ENCODE results near the gene ZFYVE28.

ZFYVE28 gene

DNA sequence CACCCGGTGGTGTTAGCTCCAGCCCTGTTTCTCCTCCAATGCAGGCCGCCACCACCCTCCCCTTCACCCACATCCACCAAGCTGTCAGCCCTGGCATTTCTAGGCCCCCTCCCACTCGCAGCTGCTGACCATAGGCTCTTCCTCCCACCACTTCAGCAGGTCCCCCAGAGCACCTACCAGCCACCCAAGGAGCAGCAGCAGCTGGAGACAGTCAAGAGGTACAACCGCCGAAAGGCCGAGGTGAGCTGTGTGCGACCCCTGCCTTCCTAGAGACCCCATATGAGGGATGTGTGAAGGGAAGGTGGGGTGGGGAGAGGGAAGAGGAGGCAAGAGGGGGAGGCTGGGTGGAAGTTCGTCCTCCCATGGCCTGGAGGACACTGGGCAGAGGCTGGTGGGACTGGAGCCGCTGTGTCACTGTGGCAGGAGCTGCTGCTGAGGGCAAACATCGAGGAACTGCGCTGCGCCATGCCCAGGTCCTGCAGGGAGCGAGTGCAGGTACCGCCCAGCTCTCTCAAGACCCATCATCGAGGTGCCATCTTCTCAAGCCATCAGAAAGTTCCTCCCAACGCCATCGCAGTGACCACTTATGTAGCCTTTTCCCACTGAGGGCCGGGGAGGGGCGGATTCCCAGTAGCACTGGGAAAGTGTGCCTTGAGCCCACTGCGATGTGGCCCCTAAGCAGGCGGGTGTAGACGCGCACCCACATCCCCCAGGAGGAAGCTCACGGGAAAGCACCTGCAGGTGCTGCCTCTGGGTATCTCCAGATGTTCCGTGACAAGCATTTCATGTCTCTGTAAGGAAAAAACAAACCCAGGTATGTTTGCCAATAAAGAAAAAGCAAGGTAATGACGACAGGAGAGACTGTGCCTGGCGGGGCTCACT is 31.3 kb upstream of the ZFYVE28 start:
- DNase-seq, result no peak
- intact Hi-C loops (cut with DNase I), result no loop called here

DNA sequence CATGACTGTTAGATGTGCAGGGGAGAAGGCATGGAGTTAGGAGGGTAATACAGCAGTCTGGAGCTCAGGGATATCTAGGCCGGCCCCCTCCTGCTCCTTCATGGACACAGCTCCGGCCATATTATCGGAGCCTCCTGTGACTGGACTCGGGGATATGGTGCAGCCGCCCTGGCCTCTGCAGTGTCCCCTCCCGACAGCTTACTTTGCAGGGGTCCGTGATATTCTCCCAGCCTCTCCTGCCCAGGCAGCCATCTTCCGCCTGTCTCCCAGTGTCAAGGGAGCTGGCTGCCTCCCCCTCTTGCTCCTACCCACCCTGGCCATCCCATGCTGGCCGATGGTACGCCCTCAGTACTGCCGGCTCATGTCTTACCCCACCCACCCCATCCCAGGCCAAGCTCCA is 30.6 kb upstream of the ZFYVE28 start:
- intact Hi-C loops (cut with DNase I), result no loop called here
- no peak for DNase-seq

DNA sequence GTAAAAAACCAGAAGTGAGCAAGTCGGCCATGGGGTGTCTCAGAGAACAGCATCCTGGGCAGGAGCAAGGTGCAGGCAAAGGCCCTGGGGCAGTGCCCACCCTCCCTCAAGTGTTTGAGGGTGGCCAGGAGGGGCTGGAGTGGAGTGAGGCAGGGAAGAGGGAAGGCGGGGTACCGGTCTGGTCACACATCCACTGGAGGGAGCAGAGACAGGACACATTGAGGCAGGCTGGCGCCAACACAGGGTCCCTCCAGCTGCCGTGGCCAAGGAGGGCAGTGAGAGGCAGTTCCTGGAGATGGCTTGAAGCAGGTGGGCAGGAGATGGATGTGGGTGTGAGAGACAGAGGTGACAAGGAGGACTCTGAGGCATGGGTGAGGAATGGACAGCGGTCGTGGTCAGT is 30.1 kb upstream of the ZFYVE28 start:
- intact Hi-C loops (cut with DNase I), result no loop called here

DNA sequence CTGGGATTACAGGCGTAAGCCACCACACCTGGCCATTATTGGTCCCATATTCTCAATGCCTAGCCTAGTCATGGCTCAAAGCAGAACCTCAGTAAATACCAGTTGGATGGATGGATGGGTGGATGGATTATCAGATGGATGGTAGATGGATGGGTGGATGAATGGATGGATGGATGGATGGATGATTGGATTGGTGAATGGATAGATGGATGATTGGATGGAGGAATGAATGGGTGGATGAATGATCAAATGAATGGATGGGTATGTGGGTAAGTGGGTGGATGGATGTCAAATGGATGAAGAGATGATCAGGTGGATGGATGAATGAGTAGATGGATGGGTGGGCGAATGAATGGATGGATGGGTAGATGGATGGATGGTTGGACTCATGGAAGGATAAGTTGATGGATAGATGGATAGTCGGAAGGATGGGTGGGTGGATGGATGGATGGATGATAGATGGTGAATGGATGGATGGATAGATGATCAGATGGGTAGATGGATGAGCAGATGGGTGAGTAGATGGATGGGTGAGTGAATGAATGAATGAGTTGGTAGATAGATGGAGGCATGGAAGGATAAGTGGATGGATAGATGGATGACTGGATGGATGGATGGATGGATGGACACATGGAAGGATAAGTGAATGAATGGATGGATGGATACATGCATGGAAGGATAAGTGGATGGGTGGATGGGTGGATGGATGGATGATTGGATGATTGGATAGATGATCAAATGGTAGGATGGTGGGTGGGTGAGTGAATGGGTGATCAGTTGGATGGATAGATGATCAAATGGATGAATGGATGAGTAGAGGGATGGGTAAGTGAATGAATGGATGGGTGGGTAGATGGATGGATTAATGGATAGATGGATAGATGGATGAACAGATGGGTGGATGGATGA is 28.5 kb upstream of the ZFYVE28 start:
- intact Hi-C loops (cut with DNase I), result no loop called here
- no peak for DNase-seq

More for the DNA sequence above, 30.1 kb upstream of the ZFYVE28 start:
- no peak for DNase-seq

DNA sequence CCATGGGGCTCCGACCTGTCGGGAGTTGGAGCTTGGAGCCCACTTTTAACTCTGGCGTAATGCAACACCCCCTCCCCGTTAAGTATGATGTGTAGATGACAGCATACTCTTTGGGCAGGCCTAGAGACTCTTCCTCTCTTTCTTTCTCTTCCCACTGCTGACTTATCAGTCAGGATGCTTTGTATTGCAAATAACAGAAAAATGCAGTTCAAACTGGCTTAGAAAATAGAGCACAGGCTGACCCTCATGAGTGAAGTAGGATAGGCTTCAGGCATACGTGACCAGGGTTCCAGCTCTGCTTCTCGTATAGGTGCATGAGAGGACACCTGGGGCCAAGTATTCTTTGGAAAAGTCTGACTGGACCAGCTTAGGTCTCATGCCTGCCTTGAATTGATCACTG is 27.1 kb upstream of the ZFYVE28 start:
- intact Hi-C loops (cut with DNase I), result no loop called here

DNA sequence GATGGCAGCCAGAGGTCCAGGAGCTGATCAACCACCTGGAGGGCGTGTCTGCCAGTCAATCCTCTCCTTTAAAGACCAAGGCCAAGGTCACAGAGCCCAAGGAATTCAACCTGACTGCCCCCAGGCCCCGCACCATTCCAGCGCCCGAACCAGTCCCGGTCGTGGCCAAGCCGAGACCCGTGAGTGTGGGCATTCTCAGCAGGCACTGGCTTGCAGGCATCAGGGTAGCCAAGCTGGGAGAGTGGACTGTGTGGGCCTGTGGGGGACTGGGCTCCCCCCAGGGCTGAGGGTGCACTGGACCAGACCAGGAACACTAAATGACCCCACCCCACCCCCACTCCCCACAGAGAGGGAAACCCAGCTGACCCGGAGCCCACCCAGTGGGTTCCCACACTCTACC is 26.7 kb upstream of the ZFYVE28 start:
- intact Hi-C loops (cut with DNase I), result no loop called here
- no peak for DNase-seq

More for the DNA sequence above, 27.1 kb upstream of the ZFYVE28 start:
- DNase-seq, result no peak

DNA sequence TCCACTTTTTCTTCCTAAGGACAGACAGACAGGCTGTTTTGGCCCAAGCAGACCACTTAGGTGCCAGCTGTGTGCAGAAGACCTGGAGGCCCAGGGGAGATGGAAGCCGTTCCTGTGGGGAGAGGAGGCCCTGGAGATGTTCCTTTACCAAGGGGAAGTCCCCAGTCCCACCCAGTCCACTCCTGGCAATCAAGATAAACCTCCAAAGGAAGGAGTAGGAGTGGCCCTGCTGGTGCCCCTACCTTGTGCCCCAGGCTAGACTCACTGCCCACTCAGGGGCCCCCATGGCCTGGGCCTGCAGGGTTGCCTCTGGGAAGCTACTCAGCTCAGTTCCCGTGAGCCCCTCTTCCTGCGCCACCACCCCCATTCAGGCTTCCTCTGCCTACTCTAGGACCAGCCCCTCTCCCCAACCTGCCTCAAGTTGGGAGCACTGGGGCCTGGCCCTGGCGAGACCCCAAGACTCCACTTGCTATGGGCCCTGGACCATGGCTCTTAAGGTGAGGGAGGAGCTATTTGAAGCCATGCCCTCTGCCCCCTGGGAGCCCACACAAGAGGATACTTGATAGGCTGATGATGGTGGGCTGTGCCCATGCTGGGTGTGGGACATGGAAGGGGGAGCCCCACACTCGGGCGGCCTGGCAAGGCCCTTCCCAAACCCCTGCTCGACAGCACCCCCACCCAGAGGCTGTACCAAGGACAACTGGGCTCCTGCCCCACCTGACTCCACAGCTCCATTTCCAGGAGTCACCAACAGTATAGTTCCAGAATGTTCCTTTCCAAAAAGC is 25.7 kb upstream of the ZFYVE28 start:
- DNase-seq, result no peak
- intact Hi-C loops (cut with DNase I), result no loop called here

DNA sequence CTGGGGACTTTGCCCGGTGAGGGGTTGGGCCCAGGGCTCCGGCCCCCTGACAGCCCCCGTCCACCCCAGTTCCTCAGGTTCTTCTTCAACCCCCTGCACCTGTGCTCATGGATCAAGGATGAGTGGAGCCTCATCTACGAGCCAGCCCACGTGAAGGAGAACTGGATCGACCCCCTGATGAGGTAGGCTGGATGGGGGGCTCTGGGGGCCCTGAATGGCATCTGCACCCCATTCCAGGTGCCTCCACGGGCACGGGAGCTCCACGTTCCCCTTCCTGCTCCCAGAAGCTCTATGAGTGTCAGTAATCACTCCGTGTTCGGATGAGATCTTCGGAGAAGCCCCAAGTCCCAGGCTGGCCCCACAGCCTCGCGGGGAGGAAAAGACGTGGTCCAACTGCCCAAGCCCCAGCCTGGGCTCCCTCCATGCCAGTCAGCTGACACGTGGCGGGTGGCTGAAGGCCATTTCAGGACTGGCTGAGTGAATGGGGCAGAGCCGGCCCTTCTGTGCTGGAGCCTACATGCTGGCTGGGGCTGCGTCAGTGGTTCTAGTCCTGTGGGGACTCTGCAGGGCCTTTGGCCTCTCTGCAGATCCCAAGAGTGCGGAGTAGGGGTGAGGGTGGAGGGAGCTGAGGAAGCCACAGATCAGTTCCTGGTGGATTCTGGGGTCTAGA is 24.8 kb upstream of the ZFYVE28 start:
- peak in 1 of 42 donors; percentile 20 for DNase-seq
- intact Hi-C loops (cut with DNase I), result no loop called here

DNA sequence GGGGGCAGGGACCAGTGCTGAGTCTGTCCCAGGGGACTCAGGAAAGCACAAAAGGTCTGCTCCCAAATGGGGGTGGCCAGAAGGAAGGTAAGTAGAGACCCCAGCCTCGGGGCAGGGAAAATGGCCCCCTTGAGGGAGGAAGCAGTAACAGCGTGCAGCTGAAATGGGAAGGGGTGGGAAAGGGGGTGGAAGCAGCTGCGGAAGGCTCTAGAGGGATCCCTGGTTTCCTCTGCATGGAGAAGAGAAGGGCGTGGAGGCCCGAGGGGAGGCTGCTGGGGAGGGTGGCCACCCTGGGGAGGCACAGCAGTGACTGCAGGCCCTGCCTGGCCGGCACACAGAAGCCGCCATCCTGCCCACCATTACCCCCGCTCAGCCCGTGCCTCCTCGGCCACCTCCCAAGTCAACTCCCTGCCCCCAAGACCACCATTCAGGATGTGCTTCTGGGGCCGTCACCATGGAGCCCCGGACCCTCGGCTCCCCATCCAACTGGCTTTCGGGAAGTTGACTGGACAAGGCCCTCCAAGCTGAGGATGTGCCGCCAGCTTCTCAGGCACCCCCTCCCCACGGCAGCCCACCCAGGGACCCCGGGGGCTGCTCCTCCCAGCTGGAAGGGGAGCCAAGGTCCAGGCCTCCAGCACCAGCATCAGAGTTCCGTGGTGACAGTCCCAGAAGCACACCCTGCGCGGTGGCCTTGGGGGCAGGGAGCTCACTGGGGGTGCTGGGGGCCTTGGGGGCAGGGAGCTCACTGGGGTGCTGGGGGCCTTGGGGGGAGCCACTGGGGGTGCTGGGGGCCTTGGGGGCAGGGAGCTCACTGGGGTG is 23.9 kb upstream of the ZFYVE28 start:
- intact Hi-C loops (cut with DNase I), result no loop called here
- DNase-seq, result no peak

DNA sequence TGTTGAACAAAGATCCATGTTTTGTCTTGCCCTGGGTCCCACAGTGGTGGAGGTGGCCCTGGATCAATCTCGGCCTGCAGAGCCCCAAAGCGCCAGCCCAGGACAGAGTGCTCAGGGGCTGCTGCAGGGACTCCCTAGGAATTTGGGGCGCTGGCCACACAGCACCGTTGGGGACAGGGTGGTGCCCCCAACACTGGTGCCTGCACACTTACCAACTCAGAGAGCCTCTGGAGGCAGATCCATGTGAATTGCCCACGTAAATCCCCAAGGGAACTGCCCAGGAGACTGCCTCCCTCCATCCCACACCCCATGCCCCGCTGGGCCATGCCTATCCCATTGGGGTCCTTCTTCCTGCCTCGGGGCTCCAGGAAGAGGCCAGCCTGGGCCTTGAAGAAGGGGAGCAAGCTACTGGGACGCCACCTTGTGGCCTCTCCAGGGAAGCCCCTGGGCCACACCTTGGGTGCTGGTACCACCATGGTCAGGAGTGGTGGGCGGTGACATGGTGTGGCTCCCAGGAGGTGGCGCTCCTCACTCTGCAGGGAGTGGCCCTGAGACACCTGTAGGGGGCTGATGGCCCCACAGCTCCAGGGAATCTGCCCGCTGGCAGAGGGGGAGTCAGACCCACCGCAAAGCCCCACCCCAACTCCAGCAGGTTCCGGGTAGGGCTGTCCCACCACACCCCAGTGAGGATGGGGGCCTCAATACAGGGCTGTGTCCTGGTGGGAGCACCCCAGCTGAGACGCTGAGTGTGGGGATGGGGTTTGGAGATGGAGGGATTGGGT is 23.1 kb upstream of the ZFYVE28 start:
- peak in 24 of 42 donors; percentile 15 to 67 (median 37) for DNase-seq
- intact Hi-C loops (cut with DNase I), result no loop called here

DNA sequence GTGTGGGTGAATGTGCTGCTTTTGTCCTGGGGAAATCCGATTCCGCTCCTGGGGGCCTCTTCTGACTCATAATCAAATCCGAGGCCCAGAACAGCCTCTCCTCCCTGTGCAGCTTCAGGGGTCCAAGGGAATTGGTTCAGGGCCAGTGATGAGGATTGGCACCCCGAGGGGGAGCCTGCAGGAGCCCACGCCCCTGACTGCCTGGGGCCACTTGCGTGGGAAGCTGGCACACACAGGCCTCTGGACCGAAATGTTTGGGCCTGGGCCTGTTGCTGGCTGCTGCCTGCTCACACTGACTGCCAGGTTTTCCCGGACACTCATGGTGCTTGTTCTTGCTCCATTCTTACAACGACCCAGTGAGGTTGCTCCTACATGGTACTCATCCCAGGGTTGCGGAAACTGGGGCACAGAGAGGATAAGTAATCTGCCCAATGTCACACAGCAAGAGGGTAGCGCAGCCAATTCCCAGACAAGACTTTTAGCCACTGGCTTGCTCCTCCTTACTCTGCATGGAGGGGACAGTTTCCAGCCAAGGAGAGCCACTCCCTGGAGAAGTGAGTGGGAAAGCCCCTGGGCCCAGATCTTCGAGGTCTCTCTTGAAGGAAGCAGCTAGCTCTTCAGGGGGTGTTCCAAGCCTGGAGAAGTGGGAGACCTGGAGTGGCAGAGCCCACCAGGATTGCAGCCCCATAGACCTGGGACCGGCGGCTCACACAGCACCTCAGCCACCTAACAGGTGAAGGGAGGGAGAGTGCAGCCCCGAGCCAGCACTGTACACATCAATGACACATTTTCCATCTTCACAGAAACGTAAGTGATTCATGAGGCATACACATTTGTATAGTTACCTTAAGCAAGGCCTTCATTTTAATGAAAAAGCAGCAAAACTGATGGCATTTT is 20.6 kb upstream of the ZFYVE28 start:
- DNase-seq, result peak in 13 of 42 donors; percentile 30 to 75 (median 48)
- intact Hi-C loops (cut with DNase I), result no loop called here

DNA sequence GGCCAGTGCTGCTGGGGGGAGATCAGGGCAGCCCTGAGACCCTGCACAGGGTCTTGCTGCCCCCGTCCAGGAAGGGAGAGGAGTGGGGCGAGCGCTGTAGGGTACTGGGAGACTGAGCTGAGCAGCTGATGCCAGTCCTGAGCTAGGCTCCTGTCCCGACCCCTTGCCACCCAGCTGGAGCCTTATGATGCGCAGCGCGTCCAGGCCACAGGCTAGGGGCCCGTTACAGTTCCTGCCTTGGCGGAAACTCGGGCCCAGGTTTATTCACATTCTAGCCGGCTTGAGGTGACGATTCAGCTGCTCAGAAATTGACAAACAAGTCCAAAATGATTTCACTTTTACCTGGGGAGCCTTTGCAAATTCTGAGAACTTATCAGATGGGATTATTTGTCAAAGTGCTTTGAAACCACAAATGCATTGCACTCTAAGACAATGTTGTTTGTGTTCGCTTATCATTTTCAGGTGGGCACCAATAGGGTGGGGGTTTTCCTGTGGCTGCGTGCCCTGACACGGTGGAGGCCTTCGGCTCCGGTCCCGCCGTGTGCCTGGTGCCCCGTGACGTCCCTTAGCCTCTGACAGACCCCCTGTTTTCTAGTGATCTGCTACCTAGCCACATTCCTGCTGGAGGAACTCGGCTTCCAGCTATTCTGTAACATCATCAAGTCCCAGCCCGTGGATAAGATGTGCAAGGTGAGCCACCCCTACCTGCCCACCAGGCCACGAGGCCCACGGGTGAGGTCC is 19.2 kb upstream of the ZFYVE28 start:
- intact Hi-C loops (cut with DNase I), result no loop called here
- no peak for DNase-seq

DNA sequence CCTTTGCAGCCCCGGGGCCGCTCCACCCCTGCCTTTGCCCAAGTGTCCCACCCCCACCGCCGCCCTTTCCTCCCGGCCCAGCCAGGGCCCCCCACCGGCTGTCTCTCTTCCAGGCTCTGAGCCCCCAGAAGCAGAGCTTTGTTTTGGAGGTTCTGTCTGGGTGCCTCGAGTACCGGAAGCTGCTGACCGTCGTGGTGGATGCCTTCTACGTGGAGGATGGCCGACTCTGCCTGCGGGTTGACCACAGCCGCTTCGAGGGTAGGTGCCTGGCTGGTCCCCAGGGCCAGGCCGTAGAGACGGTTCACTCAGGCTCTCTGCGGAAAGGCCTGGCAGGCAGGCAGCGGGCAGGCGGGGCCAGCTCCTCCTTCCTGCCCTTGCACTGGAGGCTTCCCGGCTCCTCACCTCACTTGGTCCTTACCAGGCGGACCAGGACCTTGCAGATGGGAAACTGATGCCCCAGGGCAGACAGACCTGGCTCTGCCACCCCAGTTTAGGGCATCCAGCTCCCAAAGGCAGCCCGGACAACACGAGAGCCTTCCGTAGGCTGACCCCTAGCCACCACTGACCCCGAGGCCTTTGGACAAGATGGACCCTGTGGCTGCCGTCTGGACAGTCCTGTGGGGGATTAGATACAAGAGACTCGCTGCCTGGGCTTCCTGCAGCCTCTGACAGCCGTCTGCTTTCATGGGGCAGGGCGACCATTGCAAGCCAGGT is 18.5 kb upstream of the ZFYVE28 start:
- DNase-seq, result no peak

DNA sequence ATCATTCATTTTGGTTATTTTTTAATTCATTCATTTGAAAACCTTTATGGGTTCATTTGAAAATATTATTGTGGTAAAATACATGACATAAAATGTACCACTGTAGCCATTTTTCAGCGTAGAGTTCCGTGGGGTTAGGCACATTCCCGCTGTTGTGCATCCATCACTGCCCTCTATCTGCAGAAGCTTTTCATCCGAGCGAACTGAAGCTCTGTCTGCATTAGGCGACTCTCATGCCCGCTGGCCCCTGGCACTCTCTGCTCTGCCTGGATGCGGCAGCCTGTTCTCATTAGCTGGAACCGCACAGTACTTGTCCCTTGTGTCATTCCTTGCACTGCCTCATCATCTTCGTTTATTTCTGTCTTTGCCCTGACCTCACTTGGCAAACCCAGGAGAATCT is 17.9 kb upstream of the ZFYVE28 start:
- intact Hi-C loops (cut with DNase I), result no loop called here
- DNase-seq, result peak in 41 of 42 donors; percentile 33 to 90 (median 73)

More for the DNA sequence above, 18.5 kb upstream of the ZFYVE28 start:
- intact Hi-C loops (cut with DNase I), result no loop called here

DNA sequence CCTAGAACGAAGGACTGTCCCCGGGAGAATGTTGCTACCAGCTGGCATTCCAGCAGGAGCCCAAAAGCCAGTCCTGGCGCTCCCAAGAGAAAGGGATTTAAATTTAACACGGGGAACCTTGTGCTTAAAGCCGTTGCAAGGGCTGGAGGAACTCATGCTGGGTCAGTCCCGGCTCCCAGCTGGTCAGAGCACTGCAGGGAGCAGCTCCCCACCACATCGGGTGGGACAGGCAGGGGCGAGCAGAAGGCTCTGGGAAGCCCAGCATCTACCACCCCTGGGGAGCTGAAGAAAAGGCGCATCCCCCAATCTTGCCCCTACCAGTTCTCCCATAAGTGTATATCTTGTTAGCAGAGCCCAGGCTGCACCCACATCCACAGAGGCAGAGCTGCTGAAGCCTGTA is 16.0 kb upstream of the ZFYVE28 start:
- intact Hi-C loops (cut with DNase I), result loop anchor here (5.0 kb wide), 1 partner anchor 33 kb away; the partner anchor contains the start of gene RNF4
- no peak for DNase-seq
